Measurements from ENCODE around the gene CDH4.

Gene CDH4

GRCh38 chr20:61736001-61736635, 484.1 kb downstream of the CDH4 start:
- DNase-seq (ENCODE audit: low spot score), result no peak

GRCh38 chr20:61736751-61737310, 484.8 kb downstream of the CDH4 start:
- DNase-seq (ENCODE audit: low spot score), result no peak

GRCh38 chr20:61737346-61737745, 485.3 kb downstream of the CDH4 start:
- DNase-seq (ENCODE audit: low spot score), result no peak

- DNase-seq (ENCODE audit: low spot score), result no peak
Measured at GRCh38 chr20:61737812-61738443, 485.9 kb downstream of the CDH4 start.

- no peak for DNase-seq (ENCODE audit: low spot score)
Measured at GRCh38 chr20:61738601-61739069, 486.6 kb downstream of the CDH4 start.

GRCh38 chr20:61739086-61739831, 487.2 kb downstream of the CDH4 start:
- no peak for DNase-seq (ENCODE audit: low spot score)

- DNase-seq (ENCODE audit: low spot score), result no peak
Measured at GRCh38 chr20:61739832-61740118, 487.7 kb downstream of the CDH4 start.

GRCh38 chr20:61742097-61742825, 490.2 kb downstream of the CDH4 start:
- no peak for DNase-seq (ENCODE audit: low spot score)

GRCh38 chr20:61743606-61744005, 491.5 kb downstream of the CDH4 start:
- DNase-seq (ENCODE audit: low spot score), result no peak

GRCh38 chr20:61744691-61745396, 492.8 kb downstream of the CDH4 start:
- no peak for DNase-seq (ENCODE audit: low spot score)

- DNase-seq (ENCODE audit: low spot score), result no peak
Measured at GRCh38 chr20:61745397-61746146, 493.5 kb downstream of the CDH4 start.

GRCh38 chr20:61746147-61746646, 494.1 kb downstream of the CDH4 start:
- DNase-seq (ENCODE audit: low spot score), result no peak

- DNase-seq (ENCODE audit: low spot score), result no peak
Measured at GRCh38 chr20:61746781-61747180, 494.7 kb downstream of the CDH4 start.

GRCh38 chr20:61748376-61748775, 496.3 kb downstream of the CDH4 start:
- DNase-seq (ENCODE audit: low spot score), result no peak

GRCh38 chr20:61749406-61750075, 497.5 kb downstream of the CDH4 start:
- DNase-seq (ENCODE audit: low spot score), result no peak

GRCh38 chr20:61750093-61750492, 498.0 kb downstream of the CDH4 start:
- DNase-seq (ENCODE audit: low spot score), result no peak

GRCh38 chr20:61752576-61752975, 500.5 kb downstream of the CDH4 start:
- DNase-seq (ENCODE audit: low spot score), result no peak

GRCh38 chr20:61753316-61753942, 501.4 kb downstream of the CDH4 start:
- DNase-seq (ENCODE audit: low spot score), result no peak

All from iPS-NIHi11 (cell line).